Vagina (tissue), 2 donors: ENCODE results near the gene TTC8.

Experiments
- POLR2A ChIP-seq, 2 donors: fragments of 450-650 bp; IDR thresholded peaks; one replicate each; pipeline ENCODE4 v1.6.1; 2017; ENCODE audit warnings: antibody characterized with exemption in 2 of 2, mild to moderate bottlenecking in 2 of 2, moderate library complexity in 2 of 2
- POLR2AphosphoS5 ChIP-seq, 2 donors: sonication (generic); formaldehyde crosslinking; IDR thresholded peaks; one replicate each; pipeline ENCODE4 v1.9.0; 2017; ENCODE audit warnings: antibody characterized with exemption in 2 of 2, mild to moderate bottlenecking in 2 of 2, low read depth in 1 of 2; ENCODE audit not compliant: insufficient read depth in 1 of 2
- TF ChIP-seq, protein P1 (sequence below), 3 experiments: fragments of 450-650 bp in 2 of 3; fragments of 200-600 bp in 1 of 3; sonication (generic) in 1 of 3; IDR thresholded peaks; one replicate each; pipeline ENCODE4 v1.5.1; 2017 to 2019; ENCODE audit warnings: antibody characterized with exemption in 3 of 3, mild to moderate bottlenecking in 2 of 3, moderate library complexity in 2 of 3

DNA sequence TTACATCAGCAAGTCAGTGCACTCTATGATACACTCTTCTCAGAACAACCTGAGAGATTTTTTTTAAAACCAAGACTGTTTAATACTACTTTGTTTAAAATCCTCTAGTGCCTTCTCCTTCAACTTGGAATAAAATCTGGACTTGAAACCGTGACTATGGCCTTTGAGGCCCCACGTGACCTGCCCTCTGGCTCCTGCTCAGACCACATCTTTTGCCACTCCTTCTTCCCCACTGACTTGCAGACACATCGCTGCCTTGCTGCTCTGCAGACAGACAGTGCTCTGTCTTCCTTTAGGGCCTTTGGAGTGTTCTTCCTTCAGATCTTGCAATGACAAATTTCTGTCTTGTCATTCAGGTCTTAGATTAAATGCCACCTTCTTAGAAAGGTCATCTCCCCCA is 48.5 kb downstream of the TTC8 start:
- TF ChIP-seq POLR2AphosphoS5 (IDR thresholded peaks at IDR 0.05; ENCODE audit: insufficient read depth in 1 of 2, low read depth in 1 of 2) (no peak), POLR2A (IDR thresholded peaks at IDR 0.05) (no peak)
- TF ChIP-seq, protein P1, sequence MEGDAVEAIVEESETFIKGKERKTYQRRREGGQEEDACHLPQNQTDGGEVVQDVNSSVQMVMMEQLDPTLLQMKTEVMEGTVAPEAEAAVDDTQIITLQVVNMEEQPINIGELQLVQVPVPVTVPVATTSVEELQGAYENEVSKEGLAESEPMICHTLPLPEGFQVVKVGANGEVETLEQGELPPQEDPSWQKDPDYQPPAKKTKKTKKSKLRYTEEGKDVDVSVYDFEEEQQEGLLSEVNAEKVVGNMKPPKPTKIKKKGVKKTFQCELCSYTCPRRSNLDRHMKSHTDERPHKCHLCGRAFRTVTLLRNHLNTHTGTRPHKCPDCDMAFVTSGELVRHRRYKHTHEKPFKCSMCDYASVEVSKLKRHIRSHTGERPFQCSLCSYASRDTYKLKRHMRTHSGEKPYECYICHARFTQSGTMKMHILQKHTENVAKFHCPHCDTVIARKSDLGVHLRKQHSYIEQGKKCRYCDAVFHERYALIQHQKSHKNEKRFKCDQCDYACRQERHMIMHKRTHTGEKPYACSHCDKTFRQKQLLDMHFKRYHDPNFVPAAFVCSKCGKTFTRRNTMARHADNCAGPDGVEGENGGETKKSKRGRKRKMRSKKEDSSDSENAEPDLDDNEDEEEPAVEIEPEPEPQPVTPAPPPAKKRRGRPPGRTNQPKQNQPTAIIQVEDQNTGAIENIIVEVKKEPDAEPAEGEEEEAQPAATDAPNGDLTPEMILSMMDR (IDR thresholded peaks at IDR 0.05), result no peak
